HG03354 (cell line): ENCODE measurements around the gene FOXP3.
A peak's percentile ranks its signal among the peaks of the same experiment; 100 is the strongest.

Experiments
- ATAC-seq: cut with Tn5 transposase; IDR thresholded peaks from one replicate; pipeline ENCODE4 v1.9.1; 2021; ENCODE audit warnings: mild to moderate bottlenecking; ENCODE audit not compliant: unreplicated experiment, poor library complexity, severe bottlenecking

FOXP3 gene

GRCh38 chrX:49276671-49277534 is 12.4 kb upstream of the FOXP3 start:
- ATAC-seq, result no peak

- ATAC-seq, result no peak
Measured at GRCh38 chrX:49276207-49276606, 11.7 kb upstream of the FOXP3 start.

- no peak for ATAC-seq
Measured at GRCh38 chrX:49273181-49273727, 8.7 kb upstream of the FOXP3 start.

- no peak for ATAC-seq
Measured at GRCh38 chrX:49272421-49272820, 7.9 kb upstream of the FOXP3 start.

GRCh38 chrX:49271341-49271740 is 6.8 kb upstream of the FOXP3 start:
- no peak for ATAC-seq

- ATAC-seq, result no peak
Measured at GRCh38 chrX:49270249-49270921, 5.9 kb upstream of the FOXP3 start.

- peak; percentile 25 for ATAC-seq
Measured at GRCh38 chrX:49269767-49270248, 5.3 kb upstream of the FOXP3 start, which contains the start of gene PPP1R3F. Gene PPP1R3F, plus strand, starts transcription at chrX:49269793. Its CDS starts 77 bp downstream, at chrX:49269870.

- peak; percentile 87 for ATAC-seq
Measured at GRCh38 chrX:49269010-49269766, 4.7 kb upstream of the FOXP3 start.

- ATAC-seq, result no peak
Measured at GRCh38 chrX:49268702-49269009, 4.1 kb upstream of the FOXP3 start.

- ATAC-seq, result no peak
Measured at GRCh38 chrX:49266523-49267445, 2.3 kb upstream of the FOXP3 start.

GRCh38 chrX:49263631-49264030 is 879 bp downstream of the FOXP3 start:
- ATAC-seq, result no peak

- ATAC-seq, result no peak
Measured at GRCh38 chrX:49262603-49263002, 1.9 kb downstream of the FOXP3 start.

- ATAC-seq, result no peak
Measured at GRCh38 chrX:49260221-49260985, 4.1 kb downstream of the FOXP3 start.

GRCh38 chrX:49258749-49259124 is 5.8 kb downstream of the FOXP3 start:
- ATAC-seq, result no peak

GRCh38 chrX:49257846-49258748 is 6.4 kb downstream of the FOXP3 start:
- no peak for ATAC-seq

GRCh38 chrX:49257074-49257790 is 7.3 kb downstream of the FOXP3 start:
- ATAC-seq, result no peak
